Choroid plexus epithelial cell (primary cell): Measurements from ENCODE around the gene ARVCF.
"Not testable (repeated sequence)": the region's sequence is repeated elsewhere in the genome, so short reads cannot be mapped to it uniquely, and the experiment has no call there.

ENCODE experiments used
- DNase-seq: peaks from one replicate; pipeline ENCODE4 v3.0.0-alpha.2; 2010; ENCODE audit warnings: low read depth
- H3K4me3 ChIP-seq: 2 replicates; pipeline ENCODE4 v1.5.1; 2011; ENCODE audit warnings: low read depth, mild to moderate bottlenecking, control low read depth, low read length, moderate library complexity
- TF ChIP-seq, protein P1 (sequence below): conservative IDR thresholded peaks from 2 replicates; pipeline ENCODE4 v1.5.1; 2011; ENCODE audit warnings: low read depth, mild to moderate bottlenecking, control low read depth, inconsistent platforms, low read length, moderate library complexity

Gene ARVCF

DNA sequence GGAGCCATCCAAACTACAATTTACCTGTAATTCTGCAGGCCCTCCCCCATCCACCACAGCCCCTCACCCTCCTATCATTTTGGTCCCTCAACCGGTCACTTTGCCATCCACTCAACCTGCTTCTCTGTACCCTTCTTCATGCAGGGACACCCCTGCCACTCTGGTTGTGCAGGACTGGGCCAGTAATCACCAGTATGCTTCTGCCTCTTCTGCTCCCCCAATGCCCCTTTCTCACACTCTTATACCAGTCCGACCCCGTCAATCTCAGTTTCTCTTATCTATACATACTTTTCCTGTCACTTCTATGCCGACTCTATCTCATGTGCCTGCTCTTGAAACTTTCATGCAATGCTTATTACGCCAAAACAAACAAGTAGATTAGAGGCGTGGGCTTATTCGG lies 80.1 kb downstream of the ARVCF start:
- no peak for DNase-seq
- TF ChIP-seq, protein P1, sequence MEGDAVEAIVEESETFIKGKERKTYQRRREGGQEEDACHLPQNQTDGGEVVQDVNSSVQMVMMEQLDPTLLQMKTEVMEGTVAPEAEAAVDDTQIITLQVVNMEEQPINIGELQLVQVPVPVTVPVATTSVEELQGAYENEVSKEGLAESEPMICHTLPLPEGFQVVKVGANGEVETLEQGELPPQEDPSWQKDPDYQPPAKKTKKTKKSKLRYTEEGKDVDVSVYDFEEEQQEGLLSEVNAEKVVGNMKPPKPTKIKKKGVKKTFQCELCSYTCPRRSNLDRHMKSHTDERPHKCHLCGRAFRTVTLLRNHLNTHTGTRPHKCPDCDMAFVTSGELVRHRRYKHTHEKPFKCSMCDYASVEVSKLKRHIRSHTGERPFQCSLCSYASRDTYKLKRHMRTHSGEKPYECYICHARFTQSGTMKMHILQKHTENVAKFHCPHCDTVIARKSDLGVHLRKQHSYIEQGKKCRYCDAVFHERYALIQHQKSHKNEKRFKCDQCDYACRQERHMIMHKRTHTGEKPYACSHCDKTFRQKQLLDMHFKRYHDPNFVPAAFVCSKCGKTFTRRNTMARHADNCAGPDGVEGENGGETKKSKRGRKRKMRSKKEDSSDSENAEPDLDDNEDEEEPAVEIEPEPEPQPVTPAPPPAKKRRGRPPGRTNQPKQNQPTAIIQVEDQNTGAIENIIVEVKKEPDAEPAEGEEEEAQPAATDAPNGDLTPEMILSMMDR, result no peak
- H3K4me3 ChIP-seq, result no peak overlapping the region

DNA sequence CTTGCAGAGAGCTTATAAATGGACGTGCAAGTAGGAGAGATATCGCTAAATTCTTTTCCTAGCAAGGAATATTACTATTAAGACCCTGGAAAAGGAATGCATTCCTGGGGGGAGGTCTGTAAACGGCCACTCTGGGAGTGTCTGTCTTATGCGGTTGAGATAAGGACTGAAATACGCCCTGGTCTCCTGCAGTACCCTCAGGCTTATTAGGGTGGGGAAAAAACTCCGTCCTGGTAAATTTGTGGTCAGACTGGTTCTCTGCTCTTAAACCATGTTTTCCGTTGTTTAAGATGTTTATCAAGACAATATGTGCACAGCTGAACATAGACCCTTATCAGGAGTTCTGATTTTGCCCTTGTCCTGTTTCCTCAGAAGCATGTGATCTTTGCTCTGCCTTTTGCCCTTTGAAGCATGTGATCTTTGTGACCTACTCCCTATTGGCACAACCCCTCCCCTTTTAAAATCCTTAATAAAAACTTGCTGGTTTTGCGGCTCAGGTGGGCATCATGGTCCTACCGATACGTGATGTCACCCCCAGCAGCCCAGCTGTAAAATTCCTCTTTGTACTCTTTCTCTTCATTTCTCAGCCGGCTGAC lies 81.4 kb downstream of the ARVCF start:
- DNase-seq, H3K4me3 ChIP-seq: not testable (repeated sequence)

DNA sequence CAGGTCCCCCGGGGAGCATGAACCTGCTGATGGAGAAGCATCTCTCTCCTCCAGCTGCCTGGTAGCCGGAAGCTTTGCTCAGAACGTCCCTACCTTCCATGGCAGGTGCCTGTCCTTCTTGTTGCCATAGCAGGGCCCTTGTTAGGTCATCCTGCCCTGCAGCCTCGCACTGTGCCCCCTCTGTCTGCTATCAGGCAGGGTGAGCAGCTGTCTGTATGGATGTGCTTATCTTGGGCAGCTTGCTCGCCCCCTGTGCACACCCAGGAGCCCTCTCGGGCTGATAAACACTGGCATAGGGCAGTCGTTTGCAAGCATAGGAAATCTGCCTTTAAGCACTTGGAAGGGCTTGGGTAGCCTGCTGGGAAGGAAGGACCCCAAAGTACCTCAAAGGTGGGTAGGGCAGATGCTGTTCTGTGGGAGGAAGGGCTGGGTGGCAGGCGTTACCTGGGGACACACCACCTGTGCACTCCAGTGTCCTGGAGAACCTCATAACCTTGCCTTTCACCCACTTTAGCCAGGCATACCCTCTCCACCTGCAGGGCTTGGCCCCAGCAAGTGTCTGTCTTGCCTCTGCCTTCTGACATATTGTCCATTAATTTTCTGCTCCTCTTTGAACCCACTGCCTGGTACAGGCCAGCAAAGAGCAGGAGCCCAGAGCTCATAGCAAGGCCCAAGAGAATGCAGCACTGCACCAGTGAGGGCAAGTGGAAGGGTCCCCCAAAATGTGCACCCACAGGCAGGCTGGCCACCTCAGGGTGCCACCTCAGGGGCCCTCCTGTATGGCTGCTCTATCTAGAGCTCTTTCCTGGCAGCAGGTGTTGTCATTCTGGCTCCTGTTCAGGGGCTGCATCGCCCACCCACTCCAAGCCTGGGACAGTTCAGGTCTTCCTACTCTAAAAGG lies 83.0 kb downstream of the ARVCF start:
- no peak overlapping the region for H3K4me3 ChIP-seq
- DNase-seq, result no peak
- TF ChIP-seq, protein P1, result no peak

DNA sequence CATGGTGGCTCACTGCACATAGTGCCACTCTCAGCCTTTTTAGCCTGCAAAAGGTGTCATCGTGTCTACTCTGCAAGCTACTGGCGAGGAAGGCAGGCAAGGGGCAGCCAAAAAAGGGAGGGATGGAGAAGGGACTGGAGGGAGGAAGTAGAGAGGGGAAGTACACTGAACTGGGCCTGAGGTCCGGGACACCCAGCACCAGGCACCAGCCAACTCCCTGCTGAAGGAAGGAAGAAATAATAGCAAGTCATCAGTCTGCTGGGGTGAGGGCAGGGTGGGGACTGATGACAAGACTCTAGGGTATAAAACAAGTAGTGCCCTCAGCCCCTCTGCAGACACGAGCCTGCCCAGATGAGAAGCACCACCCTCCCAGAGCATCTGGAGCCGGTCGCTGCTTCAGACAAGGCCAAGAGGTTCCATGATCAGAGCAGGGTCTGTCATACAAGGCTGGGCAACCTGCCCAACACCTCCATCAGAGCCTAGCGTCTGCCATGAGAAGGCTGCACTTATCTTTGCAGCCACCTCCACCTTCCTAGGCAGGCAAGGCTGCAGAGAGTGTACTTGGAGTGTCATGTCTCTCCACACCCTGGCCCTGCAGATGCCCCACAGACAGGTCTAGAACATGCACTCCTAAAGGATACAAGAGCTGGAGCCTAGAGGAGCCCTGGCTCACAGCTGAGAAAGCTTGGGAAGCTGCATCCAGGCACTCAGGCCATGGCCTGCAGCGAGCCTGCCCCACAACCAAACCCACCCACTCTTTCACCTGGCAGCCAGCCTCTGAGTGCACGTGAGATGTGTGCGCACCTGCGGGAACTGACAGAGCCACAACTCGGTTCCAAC lies 84.0 kb downstream of the ARVCF start:
- no peak overlapping the region for H3K4me3 ChIP-seq
- no peak for DNase-seq
- TF ChIP-seq, protein P1, result no peak

DNA sequence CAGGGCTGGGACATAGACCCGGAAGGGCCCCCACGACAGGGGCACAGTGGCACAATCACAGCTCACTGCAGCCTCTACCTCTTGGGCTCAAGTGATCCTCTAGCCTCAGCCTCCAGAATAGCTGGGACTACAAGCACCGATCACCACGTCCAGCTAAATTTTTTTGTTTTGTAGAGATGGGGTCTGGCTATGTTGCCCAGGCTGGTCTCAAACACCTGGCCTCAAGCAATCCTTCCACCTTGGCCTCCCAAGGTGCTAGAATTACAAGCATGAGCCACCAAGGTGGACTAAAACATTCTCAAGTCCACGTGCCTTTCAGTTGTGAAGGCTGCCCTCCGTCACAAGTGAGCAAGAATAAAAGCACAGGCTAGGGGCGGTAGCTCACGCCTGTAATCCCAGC lies 85.1 kb downstream of the ARVCF start:
- DNase-seq, result no peak
- H3K4me3 ChIP-seq, result no peak overlapping the region
- TF ChIP-seq, protein P1, result no peak

DNA sequence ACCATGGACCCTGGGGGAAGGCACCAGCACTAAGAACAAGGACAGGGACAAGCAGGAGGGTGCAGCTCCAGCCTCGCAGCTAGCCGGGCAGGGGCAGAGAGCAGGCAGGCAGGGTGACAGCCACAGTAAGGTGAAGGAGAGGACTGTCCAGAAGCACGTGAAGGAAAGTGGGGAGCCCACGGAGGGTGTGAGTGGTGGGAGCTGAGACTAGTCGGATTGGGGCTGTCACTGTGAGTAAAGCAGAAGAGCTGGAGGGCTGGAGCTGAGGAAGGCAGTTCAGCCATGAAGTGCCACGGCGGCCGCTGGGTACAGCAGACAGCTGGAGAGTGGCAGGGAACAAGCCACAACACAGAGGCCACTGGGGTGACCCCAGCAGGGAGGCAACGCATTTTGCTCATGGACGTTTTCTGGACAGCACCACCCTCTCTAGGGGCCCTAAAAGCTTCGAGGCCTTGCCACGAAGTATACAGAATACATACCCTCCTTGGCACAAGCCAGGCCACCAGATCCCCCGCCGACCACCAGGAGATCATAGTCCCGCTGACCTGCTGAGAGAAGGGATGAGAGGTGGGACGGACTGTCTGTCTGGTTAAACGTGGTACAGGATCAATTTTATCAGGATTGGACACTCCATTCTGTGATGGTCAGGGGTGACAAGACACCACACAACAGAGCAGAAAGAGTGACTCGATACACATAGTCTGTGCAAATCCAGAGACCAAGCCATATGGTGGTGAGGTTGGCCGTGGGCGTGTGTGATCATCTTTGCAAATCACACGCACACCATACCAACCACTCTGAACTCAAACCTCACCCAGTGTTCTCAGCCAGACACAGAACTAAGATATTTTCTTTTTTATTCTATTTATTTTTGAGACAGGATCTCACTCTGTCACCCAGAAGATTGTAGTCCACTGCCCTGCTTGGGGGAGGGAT lies 85.8 kb downstream of the ARVCF start:
- DNase-seq, result no peak
- H3K4me3 ChIP-seq, result no peak overlapping the region
- TF ChIP-seq, protein P1, result no peak
